Fibroblast of peridontal ligament (primary cell): Measurements from ENCODE around the gene KRT74.

Experiments
- DNase-seq: peaks from one replicate; pipeline ENCODE4 v3.0.0-alpha.2; 2010; ENCODE audit errors: extremely low read depth

KRT74 gene

GRCh38 chr12:52573743-52574142, at the start of gene KRT74:
Gene KRT74, minus strand, starts transcription at chr12:52573843. Its CDS starts 66 bp downstream, at chr12:52573777.
- no peak for DNase-seq

DNA sequence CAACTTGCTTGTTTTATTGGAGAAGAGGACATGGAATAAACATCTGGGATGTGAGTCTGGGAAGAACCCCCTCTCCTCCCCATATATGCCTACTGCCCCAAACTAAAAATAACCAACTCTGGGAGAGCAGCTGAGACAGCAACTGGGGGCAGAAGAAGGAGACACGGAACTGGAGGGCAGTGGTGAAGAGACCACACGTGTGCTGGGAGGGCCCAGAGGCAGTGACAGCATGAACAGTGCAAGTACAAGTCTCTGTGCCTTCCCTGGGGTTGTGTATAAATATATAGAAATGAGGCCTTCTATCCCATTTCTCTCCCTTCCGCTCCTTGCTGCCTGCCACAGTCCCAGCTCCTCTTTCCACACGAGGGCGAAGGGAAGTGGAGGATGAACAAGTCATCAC, 48.7 kb upstream of the KRT74 start:
- no peak for DNase-seq

DNA sequence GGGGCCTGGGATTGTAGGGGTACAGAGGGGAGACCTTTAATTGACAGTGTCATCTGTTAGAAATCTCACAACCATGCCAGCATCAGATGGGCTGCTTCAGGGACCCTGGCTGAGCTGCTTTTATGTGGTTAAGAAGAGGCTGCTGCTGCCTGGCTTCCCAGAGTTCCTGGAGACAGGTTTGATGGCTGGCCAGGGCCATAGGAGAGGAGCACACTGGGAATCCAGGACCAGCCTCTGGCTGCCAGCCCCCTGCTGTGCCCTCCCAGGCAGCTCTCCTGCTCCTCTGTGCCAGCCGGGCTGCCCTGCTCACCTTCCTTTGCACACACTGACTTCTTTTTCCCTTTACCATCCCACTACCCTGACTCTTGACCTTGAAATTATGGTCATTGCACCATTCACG, 45.2 kb upstream of the KRT74 start:
- no peak for DNase-seq

- DNase-seq: no peak
Observed at GRCh38 chr12:52618216-52618615, 44.6 kb upstream of the KRT74 start, which contains the start of gene KRT73. Gene KRT73, minus strand, starts transcription at chr12:52618559. Its CDS starts 35 bp downstream, at chr12:52618524.

DNA sequence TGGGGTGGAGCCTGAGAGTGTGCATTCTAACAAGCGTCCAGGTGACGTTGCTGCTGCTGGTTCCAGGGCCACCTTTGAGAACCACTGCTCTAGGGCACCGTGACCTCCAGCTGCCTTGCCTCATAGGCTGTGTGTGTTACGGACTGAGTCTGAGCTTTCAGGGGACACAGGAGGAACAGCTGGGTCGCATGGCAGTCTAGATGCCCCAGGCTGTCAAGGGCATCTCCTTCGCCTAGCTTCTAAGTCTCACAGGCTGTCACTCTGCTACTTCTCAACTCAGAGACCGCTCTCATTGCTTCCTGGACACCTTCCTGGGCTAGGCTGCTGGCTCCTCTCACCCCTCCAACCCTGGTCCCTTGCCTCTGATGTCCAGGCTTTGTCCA, 43.8 kb upstream of the KRT74 start:
- no peak for DNase-seq

DNA sequence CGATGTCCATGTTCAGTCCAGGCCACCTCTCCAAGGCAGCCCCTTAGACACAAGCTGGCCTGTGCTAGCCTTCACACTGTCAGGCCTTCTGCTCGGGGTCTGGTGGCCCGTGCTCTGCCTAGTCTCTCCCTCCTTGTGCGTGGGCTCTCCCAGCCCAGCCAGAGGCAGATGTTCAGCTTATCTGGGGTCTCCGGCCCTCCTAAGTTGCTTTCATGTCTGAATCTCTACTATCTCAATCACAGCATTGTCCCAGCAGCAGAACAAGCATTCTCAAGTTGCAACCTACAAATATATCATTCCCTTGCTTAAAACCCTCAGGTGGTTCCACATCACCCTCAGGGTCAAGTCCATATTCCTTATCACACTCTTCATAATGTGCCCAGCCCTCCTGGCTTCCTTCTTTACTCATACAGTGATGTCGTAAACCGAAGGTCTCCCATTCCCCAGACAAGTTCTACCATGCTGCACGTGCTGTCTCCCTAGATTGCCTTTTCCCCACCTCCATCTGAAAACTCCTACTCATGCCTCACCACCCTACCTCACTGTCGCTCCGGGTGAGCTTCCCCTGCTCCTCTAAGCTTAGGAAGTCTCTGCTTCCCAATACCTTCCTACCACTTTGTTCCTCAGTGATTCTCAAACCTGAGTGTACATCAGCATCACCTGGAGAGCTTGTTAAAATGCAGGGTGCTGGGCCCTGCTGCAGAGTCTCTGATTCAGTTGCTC, 43.2 kb upstream of the KRT74 start:
- no peak for DNase-seq

DNA sequence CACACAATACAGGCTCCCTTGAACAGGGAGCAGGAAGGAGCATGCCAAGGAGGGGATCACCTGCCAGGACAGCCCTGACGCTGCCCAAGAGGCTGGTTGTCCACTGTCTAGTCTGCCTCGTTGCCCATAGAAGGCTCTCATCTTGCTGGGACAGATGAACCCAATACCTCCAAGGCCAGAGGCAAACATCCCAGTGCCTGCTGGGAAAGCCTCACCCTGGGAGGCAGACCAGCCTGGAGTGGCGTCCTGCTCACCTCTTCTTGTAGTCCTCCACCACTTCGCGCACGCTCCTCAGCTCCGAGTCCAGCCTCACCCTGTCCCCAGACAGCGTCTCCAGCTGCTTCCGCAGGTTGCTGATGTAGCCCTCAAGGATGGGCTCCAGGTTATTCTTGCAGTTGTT, 42.3 kb upstream of the KRT74 start:
- DNase-seq: no peak

GRCh38 chr12:52615208-52615868, 41.7 kb upstream of the KRT74 start:
- DNase-seq: no peak

GRCh38 chr12:52614381-52615207, 41.0 kb upstream of the KRT74 start:
- DNase-seq: no peak

DNA sequence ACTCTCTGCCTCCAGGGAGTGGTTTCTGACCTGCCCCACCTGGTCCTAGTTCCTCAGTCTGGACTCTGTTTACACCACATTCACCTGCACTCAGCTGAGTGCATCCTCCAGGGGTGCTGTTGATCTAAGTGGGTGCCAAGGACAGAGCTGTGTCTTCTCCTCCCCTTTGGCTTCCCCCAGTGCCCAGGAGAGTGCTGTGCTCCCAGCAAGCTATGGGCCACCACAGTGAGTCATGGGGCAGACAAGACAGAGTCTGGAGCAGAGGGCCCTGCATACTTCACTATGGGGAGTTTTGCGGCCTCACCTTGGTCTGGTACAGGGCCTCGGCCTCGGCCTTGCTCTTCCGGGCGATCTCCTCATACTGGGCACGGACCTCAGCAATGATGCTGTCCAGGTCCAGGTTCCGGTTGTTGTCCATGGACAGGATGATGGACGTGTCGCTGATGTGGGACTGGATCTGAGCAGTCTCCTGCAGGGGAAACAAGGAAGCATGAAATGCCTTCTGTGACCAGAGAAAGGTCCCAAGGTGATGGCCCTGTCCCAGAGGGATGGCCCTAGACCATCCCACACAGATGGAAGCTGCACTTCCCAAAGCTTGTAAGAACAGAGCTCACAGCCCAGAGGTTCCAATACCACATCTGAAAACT, 39.9 kb upstream of the KRT74 start:
- DNase-seq: no peak

DNA sequence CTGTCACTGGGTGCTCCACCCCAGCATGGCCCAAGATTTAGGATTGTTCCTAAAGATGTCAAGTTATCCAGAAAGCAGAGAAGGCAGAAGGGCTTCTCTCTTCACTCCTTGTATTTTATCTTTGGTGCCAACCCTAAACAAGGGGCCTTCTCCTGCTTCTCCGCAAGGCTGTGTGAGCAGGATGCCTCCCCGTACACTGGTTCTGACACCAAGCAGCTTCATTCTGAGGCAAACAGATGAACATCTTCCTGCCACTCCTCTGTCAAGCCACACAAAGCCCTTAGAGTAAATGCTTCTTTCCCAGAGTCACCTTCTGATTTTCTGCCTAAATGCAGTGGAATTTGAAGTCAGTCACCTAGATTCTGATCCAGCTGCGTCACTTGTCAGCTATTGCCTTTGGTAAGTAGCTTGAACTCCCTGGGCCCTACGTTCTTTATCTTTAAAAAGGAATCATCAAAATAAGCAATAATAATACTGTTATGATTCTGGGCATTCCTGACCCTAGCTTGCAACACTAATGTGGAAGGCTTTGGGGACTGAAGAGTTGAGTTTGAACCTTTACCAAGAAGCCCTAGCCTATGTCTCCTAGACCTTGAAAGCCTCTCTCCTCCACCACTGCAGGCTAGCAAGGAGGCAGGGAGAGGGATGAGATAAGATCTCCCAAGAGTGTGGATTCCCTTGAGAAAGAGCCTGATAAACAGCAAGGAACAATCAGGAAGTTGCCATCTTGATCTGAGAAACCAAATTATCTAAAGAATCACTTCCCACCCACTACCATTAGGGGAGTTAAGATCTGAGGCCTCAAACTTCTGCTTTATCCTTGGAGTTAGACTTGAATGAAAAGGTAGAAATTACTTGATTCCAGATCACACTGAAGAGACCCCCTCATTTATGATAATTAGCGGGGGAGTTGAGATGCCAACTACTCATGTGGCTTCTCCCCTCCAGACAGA, 39.1 kb upstream of the KRT74 start:
- no peak for DNase-seq

DNA sequence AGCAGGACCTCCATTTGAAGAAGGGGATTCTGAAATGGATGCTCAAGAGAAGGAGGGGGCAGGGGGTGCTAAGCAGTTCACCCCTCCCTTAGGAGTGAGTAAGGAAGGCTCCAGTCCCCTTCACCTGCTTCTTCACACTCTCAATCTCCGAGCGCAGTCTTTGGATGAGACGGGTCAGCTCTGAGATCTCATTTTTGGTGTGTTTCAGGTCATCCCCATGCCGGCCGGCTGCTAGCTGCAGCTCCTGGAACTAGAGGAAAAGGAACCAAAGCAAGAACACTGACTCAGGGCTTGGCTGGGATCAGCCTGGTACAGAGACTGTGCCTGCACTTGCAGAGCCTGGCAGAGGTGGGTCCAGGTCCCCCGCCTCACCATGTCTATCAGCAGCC, 37.4 kb upstream of the KRT74 start:
- DNase-seq: no peak

- DNase-seq: no peak
Observed at GRCh38 chr12:52608826-52609630, 35.4 kb upstream of the KRT74 start.

GRCh38 chr12:52608161-52608560, 34.5 kb upstream of the KRT74 start:
- DNase-seq: no peak

GRCh38 chr12:52607314-52607713, 33.7 kb upstream of the KRT74 start:
- DNase-seq: no peak

GRCh38 chr12:52606581-52607218, 33.1 kb upstream of the KRT74 start:
- no peak for DNase-seq

- DNase-seq: no peak
Observed at GRCh38 chr12:52606096-52606495, 32.5 kb upstream of the KRT74 start.

GRCh38 chr12:52605542-52605941, 31.9 kb upstream of the KRT74 start:
- DNase-seq: no peak

- no peak for DNase-seq
Observed at GRCh38 chr12:52604859-52605258, 31.2 kb upstream of the KRT74 start.

DNA sequence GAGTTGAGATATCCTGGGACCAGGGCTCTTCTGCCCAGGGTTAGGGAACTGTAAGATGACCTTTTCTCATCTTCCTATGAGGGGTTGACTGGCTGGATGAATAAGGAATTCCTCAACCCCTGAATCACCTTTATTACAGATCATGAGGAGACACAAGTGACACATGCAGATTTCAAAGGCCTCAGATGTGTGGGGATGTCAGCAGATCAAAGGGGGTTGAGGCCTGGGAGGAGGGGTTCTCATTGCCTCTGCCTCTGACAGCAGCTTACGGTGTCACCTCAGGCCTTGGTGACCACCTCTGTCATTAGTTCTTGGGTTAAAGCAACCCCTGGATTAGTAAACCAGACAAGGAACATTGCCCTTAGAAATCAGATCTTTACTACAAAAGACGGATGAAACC, 29.7 kb upstream of the KRT74 start:
- no peak for DNase-seq
